Gastrocnemius medialis (tissue), 4 donors: Measurements from ENCODE around the gene GYS2.

ENCODE experiments used
- POLR2A ChIP-seq, 2 donors: fragments of 450-650 bp; IDR thresholded peaks; one replicate each; pipeline ENCODE4 v1.6.1; 2017; ENCODE audit warnings: antibody characterized with exemption in 2 of 2, mild to moderate bottlenecking in 2 of 2, moderate library complexity in 2 of 2
- TF ChIP-seq, protein P1 (sequence below), 5 experiments: fragments of 450-650 bp in 3 of 5; fragments of 200-600 bp in 2 of 5; sonication (generic) in 2 of 5; IDR thresholded peaks in 4 of 5; conservative IDR thresholded peaks in 1 of 5; 1 replicate in 4 of 5; 2 replicates in 1 of 5; pipeline ENCODE4 v1.5.1; 2016 to 2019; ENCODE audit warnings: antibody characterized with exemption in 5 of 5, mild to moderate bottlenecking in 3 of 5, moderate library complexity in 3 of 5

GRCh38 chr12:21650997-21651396 is 46.4 kb upstream of the GYS2 start:
- TF ChIP-seq, protein P1, sequence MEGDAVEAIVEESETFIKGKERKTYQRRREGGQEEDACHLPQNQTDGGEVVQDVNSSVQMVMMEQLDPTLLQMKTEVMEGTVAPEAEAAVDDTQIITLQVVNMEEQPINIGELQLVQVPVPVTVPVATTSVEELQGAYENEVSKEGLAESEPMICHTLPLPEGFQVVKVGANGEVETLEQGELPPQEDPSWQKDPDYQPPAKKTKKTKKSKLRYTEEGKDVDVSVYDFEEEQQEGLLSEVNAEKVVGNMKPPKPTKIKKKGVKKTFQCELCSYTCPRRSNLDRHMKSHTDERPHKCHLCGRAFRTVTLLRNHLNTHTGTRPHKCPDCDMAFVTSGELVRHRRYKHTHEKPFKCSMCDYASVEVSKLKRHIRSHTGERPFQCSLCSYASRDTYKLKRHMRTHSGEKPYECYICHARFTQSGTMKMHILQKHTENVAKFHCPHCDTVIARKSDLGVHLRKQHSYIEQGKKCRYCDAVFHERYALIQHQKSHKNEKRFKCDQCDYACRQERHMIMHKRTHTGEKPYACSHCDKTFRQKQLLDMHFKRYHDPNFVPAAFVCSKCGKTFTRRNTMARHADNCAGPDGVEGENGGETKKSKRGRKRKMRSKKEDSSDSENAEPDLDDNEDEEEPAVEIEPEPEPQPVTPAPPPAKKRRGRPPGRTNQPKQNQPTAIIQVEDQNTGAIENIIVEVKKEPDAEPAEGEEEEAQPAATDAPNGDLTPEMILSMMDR (IDR thresholded peaks at IDR 0.05 in 4 of 5, conservative IDR thresholded peaks at IDR 0.05 in 1 of 5) = no peak
- TF ChIP-seq POLR2A (IDR thresholded peaks at IDR 0.05) = no peak
